ENCODE results near the gene TMEM132C. TPM values are rescaled to one million over a fixed set of nuclear protein-coding genes. Genes with fewer than 3 reads are reported as not detected.

TMEM132C gene
- total and polyA plus RNA-seq, 4 donors, result 23.1 to 32.3 (median 24.2) TPM

DNA sequence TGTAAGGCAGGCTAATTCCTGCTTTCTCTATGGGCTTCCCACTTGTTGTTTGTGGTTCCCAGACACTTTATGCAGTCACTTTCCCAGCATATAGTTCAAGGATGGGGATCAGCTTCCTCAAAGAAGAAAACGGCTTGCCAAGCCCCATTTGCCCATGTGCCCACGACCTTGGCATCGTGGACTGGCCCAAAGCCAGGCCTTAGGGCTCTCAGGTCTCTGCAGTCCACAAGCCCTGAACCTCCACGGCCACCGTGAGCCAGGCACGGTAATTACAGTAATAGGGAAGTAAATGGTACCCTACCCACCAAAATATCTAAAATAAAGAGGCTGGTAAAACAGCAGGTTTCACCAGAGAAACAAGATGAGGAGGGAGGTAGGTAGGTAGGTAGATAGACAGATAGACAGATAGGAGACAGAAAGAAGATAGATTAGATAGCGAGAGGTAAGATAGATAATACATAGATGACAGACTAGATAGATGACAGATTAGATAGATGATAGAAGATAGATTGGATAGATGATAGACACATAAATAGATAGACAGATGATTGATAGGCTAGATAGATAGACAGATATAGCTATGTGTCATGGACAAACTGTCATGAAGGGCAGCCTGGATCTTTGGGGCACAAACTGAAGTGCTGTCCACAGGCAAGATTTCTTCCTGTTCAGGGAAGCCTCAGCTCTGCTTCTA is 393.7 kb downstream of the TMEM132C start:
- Histone ChIP-seq H3K36me3 (ENCODE audit: control insufficient read depth, insufficient read depth, low read length) (peaks cover 14% of the 10 kb centered on the region), H3K4me3 (ENCODE audit: low read depth, low read length) (no peak overlapping the region), H3K4me1 (ENCODE audit: control insufficient read depth, insufficient read depth, low read length) (peaks cover 5% of the 10 kb centered on the region), H3K9me3 (ENCODE audit: control insufficient read depth, insufficient read depth, low read length) (no peaks in the 10 kb centered on the region), H3K27me3 (ENCODE audit: control insufficient read depth, insufficient read depth, low read length) (no peaks in the 10 kb centered on the region), H3K27ac (ENCODE audit: low read depth, low read length) (no peak overlapping the region)
- no peak for DNase-seq (ENCODE audit: low read depth in 4 of 6, low spot score in 6 of 6)
- WGBS (ENCODE audit: insufficient coverage), result 65% methylated on average over 4 of the region's 7 CpGs

DNA sequence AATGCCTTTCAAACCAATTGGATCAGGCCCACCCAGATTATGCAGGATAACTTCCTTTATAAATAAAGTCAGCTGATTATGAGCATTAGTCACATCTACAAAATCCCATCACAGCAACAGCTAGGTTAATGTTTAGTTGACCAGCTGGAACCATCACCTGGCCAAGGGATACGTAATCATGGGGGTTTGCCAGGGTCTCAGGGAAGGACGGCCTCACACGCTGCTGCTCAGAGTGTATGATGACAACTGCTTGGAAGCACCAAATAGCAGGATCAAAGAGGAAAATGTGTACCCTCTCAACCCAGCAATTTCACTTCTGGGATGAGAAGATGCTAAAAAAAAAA is 394.2 kb downstream of the TMEM132C start:
- peak in 2 of 6 donors; percentile 60 to 68 for DNase-seq (ENCODE audit: low read depth in 4 of 6, low spot score in 6 of 6)
- Histone ChIP-seq H3K9me3 (ENCODE audit: control insufficient read depth, insufficient read depth, low read length) (no peaks in the 10 kb centered on the region), H3K36me3 (ENCODE audit: control insufficient read depth, insufficient read depth, low read length) (peaks cover 15% of the 10 kb centered on the region), H3K27me3 (ENCODE audit: control insufficient read depth, insufficient read depth, low read length) (no peaks in the 10 kb centered on the region), H3K27ac (ENCODE audit: low read depth, low read length) (no peak overlapping the region), H3K4me1 (ENCODE audit: control insufficient read depth, insufficient read depth, low read length) (peaks cover 5% of the 10 kb centered on the region), H3K4me3 (ENCODE audit: low read depth, low read length) (no peak overlapping the region)
- WGBS (ENCODE audit: insufficient coverage), result 14% methylated on average over 1 of the region's 3 CpGs

DNA sequence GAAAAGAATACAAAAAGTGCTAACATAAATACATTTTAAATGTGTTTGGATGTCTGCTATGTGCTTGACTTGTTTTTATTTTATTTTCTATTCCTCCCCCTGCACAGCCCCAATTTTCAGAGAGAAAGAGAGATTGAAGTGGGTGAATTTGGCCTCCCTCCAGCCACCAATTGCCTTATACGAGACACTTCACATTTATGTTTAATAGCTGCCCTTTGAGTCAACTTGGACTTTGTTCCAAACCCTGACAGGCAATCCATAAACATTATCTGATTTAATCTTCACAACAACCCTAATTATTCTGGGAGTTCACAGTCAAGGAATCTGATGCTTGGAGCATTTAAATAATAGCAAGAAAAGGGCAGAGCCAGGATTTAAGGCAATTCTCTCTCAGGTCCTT is 395.1 kb downstream of the TMEM132C start:
- peak in 2 of 6 donors; percentile 49 to 55 for DNase-seq (ENCODE audit: low read depth in 4 of 6, low spot score in 6 of 6)
- Histone ChIP-seq H3K4me1 (ENCODE audit: control insufficient read depth, insufficient read depth, low read length) (peaks cover 5% of the 10 kb centered on the region), H3K9me3 (ENCODE audit: control insufficient read depth, insufficient read depth, low read length) (no peaks in the 10 kb centered on the region), H3K27me3 (ENCODE audit: control insufficient read depth, insufficient read depth, low read length) (no peaks in the 10 kb centered on the region), H3K36me3 (ENCODE audit: control insufficient read depth, insufficient read depth, low read length) (peaks cover 15% of the 10 kb centered on the region), H3K4me3 (ENCODE audit: low read depth, low read length) (no peak overlapping the region), H3K27ac (ENCODE audit: low read depth, low read length) (no peak overlapping the region)
- WGBS (ENCODE audit: insufficient coverage), result 17% methylated on average over 1 of the region's 1 CpG

DNA sequence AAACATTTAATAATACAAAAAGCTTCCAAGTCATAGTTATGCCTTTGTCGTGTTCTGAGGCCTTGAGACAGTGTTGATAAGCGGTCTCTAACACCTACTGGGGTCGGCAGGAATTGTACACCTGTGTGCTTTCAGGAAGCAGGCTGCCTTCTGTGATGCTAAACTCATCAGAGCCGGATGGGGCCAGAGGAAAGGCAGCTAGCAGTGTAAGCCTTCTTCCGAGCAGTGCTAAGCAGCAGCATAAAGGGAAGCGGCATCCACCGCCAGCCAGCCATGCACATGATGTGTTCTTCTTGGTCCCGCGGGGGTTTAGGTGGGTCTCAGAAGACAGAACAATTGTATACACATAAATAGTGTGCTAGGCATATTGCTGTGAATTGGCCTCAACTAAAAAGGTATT is 397.5 kb downstream of the TMEM132C start:
- Histone ChIP-seq H3K27ac (ENCODE audit: low read depth, low read length) (no peak overlapping the region), H3K4me1 (ENCODE audit: control insufficient read depth, insufficient read depth, low read length) (peaks cover 2% of the 10 kb centered on the region), H3K36me3 (ENCODE audit: control insufficient read depth, insufficient read depth, low read length) (peaks cover 15% of the 10 kb centered on the region), H3K9me3 (ENCODE audit: control insufficient read depth, insufficient read depth, low read length) (no peaks in the 10 kb centered on the region), H3K4me3 (ENCODE audit: low read depth, low read length) (no peak overlapping the region), H3K27me3 (ENCODE audit: control insufficient read depth, insufficient read depth, low read length) (no peaks in the 10 kb centered on the region)
- peak in 1 of 6 donors; percentile 82 for DNase-seq (ENCODE audit: low read depth in 4 of 6, low spot score in 6 of 6)
- WGBS (ENCODE audit: insufficient coverage), result 68% methylated on average over 7 of the region's 9 CpGs

DNA sequence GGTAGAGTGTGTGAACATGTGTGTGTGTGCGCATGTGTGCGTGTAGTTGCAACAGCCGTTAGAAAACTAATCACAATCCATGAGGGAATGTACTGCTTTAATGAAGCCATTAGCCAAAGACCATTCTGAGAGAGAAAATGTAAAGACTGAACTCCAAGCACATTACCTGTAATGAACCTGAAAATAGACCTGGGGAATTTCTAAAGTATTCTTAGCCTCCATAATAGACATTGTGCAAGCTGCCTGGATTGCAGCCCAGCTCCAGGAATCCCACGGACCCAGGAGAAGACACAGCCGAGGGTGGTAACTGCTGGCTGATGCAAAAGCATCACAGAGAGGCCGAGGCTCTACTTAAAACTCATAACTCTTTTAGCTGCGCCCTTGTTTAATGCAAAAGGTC is 400.2 kb downstream of the TMEM132C start:
- no peaks in the 10 kb centered on the region for H3K4me1 ChIP-seq (ENCODE audit: control insufficient read depth, insufficient read depth, low read length)
- no peak overlapping the region for H3K4me3 ChIP-seq (ENCODE audit: low read depth, low read length)
- WGBS (ENCODE audit: insufficient coverage), result 59% methylated on average over 2 of the region's 7 CpGs
- no peaks in the 10 kb centered on the region for H3K9me3 ChIP-seq (ENCODE audit: control insufficient read depth, insufficient read depth, low read length)
- H3K27ac ChIP-seq (ENCODE audit: low read depth, low read length), result no peak overlapping the region
- H3K36me3 ChIP-seq (ENCODE audit: control insufficient read depth, insufficient read depth, low read length), result peaks cover 15% of the 10 kb centered on the region
- no peaks in the 10 kb centered on the region for H3K27me3 ChIP-seq (ENCODE audit: control insufficient read depth, insufficient read depth, low read length)
- DNase-seq (ENCODE audit: low read depth in 4 of 6, low spot score in 6 of 6), result peak in 1 of 6 donors; percentile 91

DNA sequence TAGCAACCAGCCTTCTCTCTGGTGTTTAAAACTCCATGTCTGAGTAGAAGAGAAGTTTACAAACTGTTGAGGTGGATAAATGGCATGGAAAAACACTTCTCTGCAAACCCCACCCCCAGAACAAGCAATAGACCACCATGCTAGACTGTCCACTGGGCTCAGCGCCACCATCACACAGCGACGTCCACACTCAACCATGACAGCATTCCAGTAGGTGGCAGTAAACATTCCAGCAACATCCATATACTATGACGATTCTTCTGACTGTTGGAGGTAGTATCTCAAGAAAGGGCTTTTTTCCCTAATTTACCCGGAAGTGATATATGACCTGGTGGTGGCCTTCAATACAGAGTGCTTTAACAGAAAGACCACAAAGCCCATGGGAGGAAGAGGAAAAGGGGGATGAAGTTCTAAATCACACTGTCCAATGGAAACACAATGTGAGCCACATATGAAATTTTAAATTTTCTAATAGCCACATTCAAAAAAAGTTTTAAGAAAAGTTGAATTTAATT is 404.6 kb downstream of the TMEM132C start:
- Histone ChIP-seq H3K27me3 (ENCODE audit: control insufficient read depth, insufficient read depth, low read length) (no peaks in the 10 kb centered on the region), H3K9me3 (ENCODE audit: control insufficient read depth, insufficient read depth, low read length) (no peaks in the 10 kb centered on the region), H3K27ac (ENCODE audit: low read depth, low read length) (no peak overlapping the region), H3K36me3 (ENCODE audit: control insufficient read depth, insufficient read depth, low read length) (no peaks in the 10 kb centered on the region), H3K4me3 (ENCODE audit: low read depth, low read length) (no peak overlapping the region), H3K4me1 (ENCODE audit: control insufficient read depth, insufficient read depth, low read length) (no peaks in the 10 kb centered on the region)
- no peak for DNase-seq (ENCODE audit: low read depth in 4 of 6, low spot score in 6 of 6)
- WGBS (ENCODE audit: insufficient coverage), result no CpG with 5 or more reads among the region's 5 CpGs

DNA sequence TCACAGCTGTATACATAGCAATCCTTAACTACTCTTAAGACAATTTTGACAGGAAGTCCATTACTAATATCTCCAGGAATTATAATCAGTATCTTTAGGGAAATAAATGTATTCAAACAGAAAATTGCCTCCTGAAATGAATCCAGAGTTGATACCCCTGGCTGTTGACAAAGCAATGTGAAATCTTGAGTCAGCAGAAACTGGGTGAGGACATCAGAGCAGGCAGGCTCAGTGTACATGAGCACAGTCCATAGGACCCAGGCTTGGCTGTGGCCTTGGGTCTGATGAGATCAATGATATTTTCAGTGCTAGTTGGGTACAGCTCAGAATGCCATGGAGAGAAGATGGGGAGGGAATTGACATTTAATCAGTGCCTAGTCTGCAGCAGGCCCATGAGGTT is 405.5 kb downstream of the TMEM132C start:
- H3K9me3 ChIP-seq (ENCODE audit: control insufficient read depth, insufficient read depth, low read length), result no peaks in the 10 kb centered on the region
- no peaks in the 10 kb centered on the region for H3K27me3 ChIP-seq (ENCODE audit: control insufficient read depth, insufficient read depth, low read length)
- DNase-seq (ENCODE audit: low read depth in 4 of 6, low spot score in 6 of 6), result no peak
- H3K27ac ChIP-seq (ENCODE audit: low read depth, low read length), result no peak overlapping the region
- H3K4me1 ChIP-seq (ENCODE audit: control insufficient read depth, insufficient read depth, low read length), result no peaks in the 10 kb centered on the region
- no peaks in the 10 kb centered on the region for H3K36me3 ChIP-seq (ENCODE audit: control insufficient read depth, insufficient read depth, low read length)
- no peak overlapping the region for H3K4me3 ChIP-seq (ENCODE audit: low read depth, low read length)

DNA sequence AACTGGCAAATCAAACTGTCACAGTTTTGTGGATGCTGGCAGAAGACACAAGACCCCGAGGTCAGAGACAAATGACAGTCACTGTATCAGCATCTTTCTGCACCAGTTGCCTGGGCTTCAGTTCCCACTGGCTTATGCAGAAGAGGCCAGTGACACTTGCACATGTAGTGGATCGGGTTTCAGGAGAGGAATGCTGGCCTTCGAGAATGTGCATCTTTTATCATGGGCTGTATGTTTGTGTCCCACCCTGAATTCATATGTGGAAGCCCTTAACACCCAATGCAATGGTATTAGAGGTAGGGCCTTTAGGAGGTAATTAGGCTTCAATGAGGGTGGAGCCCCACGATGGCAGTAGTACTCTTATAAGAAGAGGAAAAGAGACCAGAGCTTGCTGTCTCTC is 405.9 kb downstream of the TMEM132C start:
- no peaks in the 10 kb centered on the region for H3K27me3 ChIP-seq (ENCODE audit: control insufficient read depth, insufficient read depth, low read length)
- WGBS (ENCODE audit: insufficient coverage), result 85% methylated on average over 2 of the region's 4 CpGs
- DNase-seq (ENCODE audit: low read depth in 4 of 6, low spot score in 6 of 6), result no peak
- no peak overlapping the region for H3K27ac ChIP-seq (ENCODE audit: low read depth, low read length)
- H3K36me3 ChIP-seq (ENCODE audit: control insufficient read depth, insufficient read depth, low read length), result no peaks in the 10 kb centered on the region
- no peaks in the 10 kb centered on the region for H3K4me1 ChIP-seq (ENCODE audit: control insufficient read depth, insufficient read depth, low read length)
- no peaks in the 10 kb centered on the region for H3K9me3 ChIP-seq (ENCODE audit: control insufficient read depth, insufficient read depth, low read length)
- H3K4me3 ChIP-seq (ENCODE audit: low read depth, low read length), result no peak overlapping the region

DNA sequence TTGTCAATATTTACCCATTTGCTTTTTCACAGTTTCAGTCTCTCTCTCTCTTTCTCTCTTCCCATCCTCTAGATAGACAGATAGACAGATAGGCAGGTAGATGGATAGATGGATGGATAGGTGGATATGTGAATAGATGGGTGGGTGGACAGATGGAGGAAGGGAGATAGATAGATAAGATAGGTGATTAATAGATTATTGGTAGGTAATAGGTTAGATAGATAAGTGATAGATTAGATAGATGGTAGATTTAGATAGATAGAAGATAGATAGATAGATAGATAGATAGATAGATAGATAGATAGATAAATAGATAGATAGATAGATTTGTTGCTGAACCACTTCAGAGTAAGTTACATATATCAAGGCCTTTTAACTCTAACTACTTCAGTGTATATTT is 408.6 kb downstream of the TMEM132C start:
- Histone ChIP-seq H3K9me3 (ENCODE audit: control insufficient read depth, insufficient read depth, low read length) (no peaks in the 10 kb centered on the region), H3K4me1 (ENCODE audit: control insufficient read depth, insufficient read depth, low read length) (no peaks in the 10 kb centered on the region), H3K4me3 (ENCODE audit: low read depth, low read length) (no peak overlapping the region), H3K27me3 (ENCODE audit: control insufficient read depth, insufficient read depth, low read length) (no peaks in the 10 kb centered on the region), H3K27ac (ENCODE audit: low read depth, low read length) (no peak overlapping the region), H3K36me3 (ENCODE audit: control insufficient read depth, insufficient read depth, low read length) (no peaks in the 10 kb centered on the region)
- no peak for DNase-seq (ENCODE audit: low read depth in 4 of 6, low spot score in 6 of 6)

DNA sequence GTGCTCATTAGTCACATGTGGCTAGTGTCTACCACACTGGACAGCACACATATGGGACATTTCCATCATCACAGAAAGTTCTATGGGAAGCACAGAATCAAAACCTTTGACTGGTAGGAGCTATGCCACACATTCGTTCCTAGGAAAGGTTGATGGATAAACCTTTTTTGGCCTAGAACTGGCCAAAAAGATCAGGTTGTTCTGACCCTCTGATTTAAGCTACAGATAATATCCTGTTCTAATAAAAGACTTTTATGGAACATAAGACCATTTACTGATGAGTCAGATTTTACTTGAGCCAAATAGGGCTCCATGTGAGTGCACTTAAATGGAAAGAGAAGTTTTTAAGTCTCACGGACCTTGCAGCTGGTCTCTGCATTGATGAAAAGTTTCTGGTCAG is 413.6 kb downstream of the TMEM132C start:
- no peak overlapping the region for H3K4me3 ChIP-seq (ENCODE audit: low read depth, low read length)
- 100% methylated on average over 1 of the region's 2 CpGs for WGBS (ENCODE audit: insufficient coverage)
- no peak overlapping the region for H3K27ac ChIP-seq (ENCODE audit: low read depth, low read length)
- DNase-seq (ENCODE audit: low read depth in 4 of 6, low spot score in 6 of 6), result no peak
- no peaks in the 10 kb centered on the region for H3K9me3 ChIP-seq (ENCODE audit: control insufficient read depth, insufficient read depth, low read length)
- no peaks in the 10 kb centered on the region for H3K27me3 ChIP-seq (ENCODE audit: control insufficient read depth, insufficient read depth, low read length)
- H3K36me3 ChIP-seq (ENCODE audit: control insufficient read depth, insufficient read depth, low read length), result peaks cover 2% of the 10 kb centered on the region
- peaks cover 18% of the 10 kb centered on the region for H3K4me1 ChIP-seq (ENCODE audit: control insufficient read depth, insufficient read depth, low read length)
